ENCODE data around the gene CEND1.
A peak's percentile ranks its signal among the peaks of the same experiment; 100 is the strongest.

CEND1 gene

GRCh38 chr11:832529-833113 lies 42.7 kb upstream of the CEND1 start, which contains the start of gene CD151:
Gene CD151 (plus strand): TSS chr11:832952. CDS start chr11:836070, 3,118 bp downstream.
- peak within 1 kb of the TSS; percentile 58 for H3K9ac ChIP-seq (ENCODE audit: low read depth, low read length)
- H3K36me3 ChIP-seq (ENCODE audit: control insufficient read depth, insufficient read depth, low read length): peaks cover 14% of the 10 kb centered on the region
- H3K4me1 ChIP-seq (ENCODE audit: control insufficient read depth, insufficient read depth, low read length): peaks cover 48% of the 10 kb centered on the region
- H3K4me3 ChIP-seq (ENCODE audit: low read depth, low read length): peak within 1 kb of the TSS; percentile 74
- no peaks in the 10 kb centered on the region for H3K9me3 ChIP-seq (ENCODE audit: control insufficient read depth, insufficient read depth, low read length)
- H3K27ac ChIP-seq (ENCODE audit: low read depth, low read length): no peak within 1 kb of the TSS
- peaks cover 46% of the 10 kb centered on the region for H3K27me3 ChIP-seq (ENCODE audit: control insufficient read depth, insufficient read depth, low read length)

- Histone ChIP-seq H3K4me3 (ENCODE audit: low read depth, low read length) (peak overlapping the region; percentile 65), H3K27ac (ENCODE audit: low read depth, low read length) (no peak overlapping the region), H3K9me3 (ENCODE audit: control insufficient read depth, insufficient read depth, low read length) (no peaks in the 10 kb centered on the region), H3K4me1 (ENCODE audit: control insufficient read depth, insufficient read depth, low read length) (peaks cover 51% of the 10 kb centered on the region), H3K27me3 (ENCODE audit: control insufficient read depth, insufficient read depth, low read length) (peaks cover 49% of the 10 kb centered on the region), H3K36me3 (ENCODE audit: control insufficient read depth, insufficient read depth, low read length) (peaks cover 9% of the 10 kb centered on the region), H3K9ac (ENCODE audit: low read depth, low read length) (no peak overlapping the region)
Observed at GRCh38 chr11:831961-832528, 42.2 kb upstream of the CEND1 start.

- H3K27me3 ChIP-seq (ENCODE audit: control insufficient read depth, insufficient read depth, low read length): peaks cover 49% of the 10 kb centered on the region
- H3K4me3 ChIP-seq (ENCODE audit: low read depth, low read length): peak overlapping the region; percentile 68; the same call in 1 of the 2 replicates
- peaks cover 1% of the 10 kb centered on the region; the same call in 1 of the 2 replicates for H3K36me3 ChIP-seq (ENCODE audit: control insufficient read depth, insufficient read depth, low read length)
- H3K9me3 ChIP-seq (ENCODE audit: control insufficient read depth, insufficient read depth, low read length): no peaks in the 10 kb centered on the region
- no peak overlapping the region for H3K27ac ChIP-seq (ENCODE audit: low read depth, low read length)
- peaks cover 51% of the 10 kb centered on the region for H3K4me1 ChIP-seq (ENCODE audit: control insufficient read depth, insufficient read depth, low read length)
- no peak overlapping the region for H3K9ac ChIP-seq (ENCODE audit: low read depth, low read length)
Observed at GRCh38 chr11:831118-831864, 41.4 kb upstream of the CEND1 start.

GRCh38 chr11:830295-831117 lies 40.6 kb upstream of the CEND1 start:
- Histone ChIP-seq H3K36me3 (ENCODE audit: control insufficient read depth, insufficient read depth, low read length) (0 out of 2 replicates have a peak, but pooled peaks cover under 1% of the 10 kb centered on the region), H3K9me3 (ENCODE audit: control insufficient read depth, insufficient read depth, low read length) (no peaks in the 10 kb centered on the region), H3K9ac (ENCODE audit: low read depth, low read length) (no peak overlapping the region), H3K4me3 (ENCODE audit: low read depth, low read length) (peak overlapping the region; percentile 68), H3K27me3 (ENCODE audit: control insufficient read depth, insufficient read depth, low read length) (peaks cover 53% of the 10 kb centered on the region), H3K27ac (ENCODE audit: low read depth, low read length) (no peak overlapping the region), H3K4me1 (ENCODE audit: control insufficient read depth, insufficient read depth, low read length) (peaks cover 51% of the 10 kb centered on the region)

GRCh38 chr11:829847-830294 lies 40.0 kb upstream of the CEND1 start:
- Histone ChIP-seq H3K9me3 (ENCODE audit: control insufficient read depth, insufficient read depth, low read length) (no peaks in the 10 kb centered on the region), H3K36me3 (ENCODE audit: control insufficient read depth, insufficient read depth, low read length) (0 out of 2 replicates have a peak, but pooled peaks cover 7% of the 10 kb centered on the region), H3K27ac (ENCODE audit: low read depth, low read length) (no peak overlapping the region), H3K9ac (ENCODE audit: low read depth, low read length) (no peak overlapping the region; the same call in 1 of the 2 replicates), H3K4me3 (ENCODE audit: low read depth, low read length) (peak overlapping the region; percentile 68), H3K27me3 (ENCODE audit: control insufficient read depth, insufficient read depth, low read length) (peaks cover 53% of the 10 kb centered on the region), H3K4me1 (ENCODE audit: control insufficient read depth, insufficient read depth, low read length) (peaks cover 51% of the 10 kb centered on the region)

- H3K9me3 ChIP-seq (ENCODE audit: control insufficient read depth, insufficient read depth, low read length): no peaks in the 10 kb centered on the region
- peaks cover 53% of the 10 kb centered on the region for H3K27me3 ChIP-seq (ENCODE audit: control insufficient read depth, insufficient read depth, low read length)
- peak overlapping the region; percentile 68 for H3K4me3 ChIP-seq (ENCODE audit: low read depth, low read length)
- H3K36me3 ChIP-seq (ENCODE audit: control insufficient read depth, insufficient read depth, low read length): 0 out of 2 replicates have a peak, but pooled peaks cover 10% of the 10 kb centered on the region
- peaks cover 51% of the 10 kb centered on the region for H3K4me1 ChIP-seq (ENCODE audit: control insufficient read depth, insufficient read depth, low read length)
- no peak overlapping the region for H3K27ac ChIP-seq (ENCODE audit: low read depth, low read length)
- H3K9ac ChIP-seq (ENCODE audit: low read depth, low read length): no peak overlapping the region; the same call in 1 of the 2 replicates
Observed at GRCh38 chr11:829176-829846, 39.4 kb upstream of the CEND1 start.

- Histone ChIP-seq H3K4me1 (ENCODE audit: control insufficient read depth, insufficient read depth, low read length) (peaks cover 47% of the 10 kb centered on the region), H3K27me3 (ENCODE audit: control insufficient read depth, insufficient read depth, low read length) (peaks cover 53% of the 10 kb centered on the region), H3K36me3 (ENCODE audit: control insufficient read depth, insufficient read depth, low read length) (0 out of 2 replicates have a peak, but pooled peaks cover 14% of the 10 kb centered on the region), H3K4me3 (ENCODE audit: low read depth, low read length) (peak overlapping the region; percentile 68), H3K9me3 (ENCODE audit: control insufficient read depth, insufficient read depth, low read length) (no peaks in the 10 kb centered on the region), H3K27ac (ENCODE audit: low read depth, low read length) (no peak overlapping the region), H3K9ac (ENCODE audit: low read depth, low read length) (no peak overlapping the region)
Observed at GRCh38 chr11:828506-829175, 38.8 kb upstream of the CEND1 start.

GRCh38 chr11:827897-828192 lies 38.0 kb upstream of the CEND1 start, which contains the start of gene CRACR2B:
Gene CRACR2B (plus strand): TSS chr11:827919. CDS start chr11:828608, 689 bp downstream.
- Histone ChIP-seq H3K36me3 (ENCODE audit: control insufficient read depth, insufficient read depth, low read length) (0 out of 2 replicates have a peak, but pooled peaks cover 14% of the 10 kb centered on the region), H3K4me3 (ENCODE audit: low read depth, low read length) (peak within 1 kb of the TSS; percentile 68), H3K9ac (ENCODE audit: low read depth, low read length) (no peak within 1 kb of the TSS), H3K27me3 (ENCODE audit: control insufficient read depth, insufficient read depth, low read length) (peaks cover 53% of the 10 kb centered on the region), H3K9me3 (ENCODE audit: control insufficient read depth, insufficient read depth, low read length) (no peaks in the 10 kb centered on the region), H3K4me1 (ENCODE audit: control insufficient read depth, insufficient read depth, low read length) (peaks cover 45% of the 10 kb centered on the region), H3K27ac (ENCODE audit: low read depth, low read length) (no peak within 1 kb of the TSS)

GRCh38 chr11:827146-827896 lies 37.4 kb upstream of the CEND1 start:
- Histone ChIP-seq H3K27ac (ENCODE audit: low read depth, low read length) (no peak overlapping the region), H3K9me3 (ENCODE audit: control insufficient read depth, insufficient read depth, low read length) (no peaks in the 10 kb centered on the region), H3K4me3 (ENCODE audit: low read depth, low read length) (peak overlapping the region; percentile 65), H3K4me1 (ENCODE audit: control insufficient read depth, insufficient read depth, low read length) (peaks cover 44% of the 10 kb centered on the region), H3K9ac (ENCODE audit: low read depth, low read length) (no peak overlapping the region), H3K36me3 (ENCODE audit: control insufficient read depth, insufficient read depth, low read length) (0 out of 2 replicates have a peak, but pooled peaks cover 14% of the 10 kb centered on the region), H3K27me3 (ENCODE audit: control insufficient read depth, insufficient read depth, low read length) (peaks cover 51% of the 10 kb centered on the region)

Data from HUES48 (cell line).